NT2/D1 (cell line): ENCODE results near the gene MTMR11.

Experiments
- SUZ12 ChIP-seq: IDR thresholded peaks from 2 replicates; pipeline ENCODE4 v1.6.1; 2011; ENCODE audit not compliant: insufficient read length, insufficient read depth; ENCODE audit errors: extremely low read depth
- YY1 ChIP-seq: IDR thresholded peaks from 2 replicates; pipeline ENCODE4 v1.6.1; 2011; ENCODE audit not compliant: insufficient read length, insufficient read depth
- ZNF274 ChIP-seq: IDR thresholded peaks from 2 replicates; pipeline ENCODE4 v1.6.1; 2011; ENCODE audit warnings: mild to moderate bottlenecking, low read depth, low read length

DNA sequence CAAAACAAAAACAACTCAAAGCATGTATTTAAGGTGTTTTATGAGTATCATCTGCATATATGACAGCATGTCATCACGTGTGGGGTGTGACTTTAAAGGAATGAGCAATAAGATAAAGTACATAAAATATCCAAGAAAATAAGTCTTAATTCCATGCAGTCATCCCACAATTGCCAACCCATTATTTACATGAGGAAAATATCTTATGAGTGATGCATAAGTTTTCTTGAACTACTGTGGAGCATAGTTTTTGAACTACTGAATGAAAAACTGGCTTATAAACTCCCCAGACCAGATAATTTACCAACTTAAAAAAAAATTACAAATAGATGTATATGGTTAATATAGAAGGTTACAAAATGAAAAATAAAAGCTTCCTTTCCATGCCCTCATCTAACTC, 29.7 kb upstream of the MTMR11 start:
- no peak for TF ChIP-seq SUZ12
- no peak for TF ChIP-seq YY1
- no peak for TF ChIP-seq ZNF274
